MV-4-11 (cell line): ENCODE measurements around the gene ADIPOR2.
"Not testable (repeated sequence)": the region's sequence is repeated elsewhere in the genome, so short reads cannot be mapped to it uniquely, and the experiment has no call there.

Source experiments
- DNase-seq: peaks from one replicate; lab custom pipeline; 2025; lab: John Stamatoyannopoulos, UW

Gene ADIPOR2

DNA sequence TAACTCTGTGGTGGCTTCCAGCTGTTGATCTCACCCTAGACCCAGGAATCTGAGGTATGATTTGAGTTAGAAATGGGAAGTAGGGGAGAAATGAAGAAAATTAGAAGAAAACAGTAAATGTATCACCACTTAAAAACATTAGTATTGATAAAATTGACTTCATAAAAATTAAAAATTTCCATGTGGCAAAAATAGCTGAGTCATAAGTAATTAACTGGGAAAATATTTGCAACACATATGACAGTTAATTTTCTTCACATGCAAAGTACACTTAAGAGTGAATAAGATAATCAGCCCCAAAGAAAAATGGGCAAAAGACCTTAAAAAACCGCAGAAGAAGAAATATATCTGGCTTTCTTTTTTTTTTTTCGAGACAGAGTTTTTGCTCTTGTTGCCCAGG lies 25.5 kb upstream of the ADIPOR2 start:
- no peak for DNase-seq

DNA sequence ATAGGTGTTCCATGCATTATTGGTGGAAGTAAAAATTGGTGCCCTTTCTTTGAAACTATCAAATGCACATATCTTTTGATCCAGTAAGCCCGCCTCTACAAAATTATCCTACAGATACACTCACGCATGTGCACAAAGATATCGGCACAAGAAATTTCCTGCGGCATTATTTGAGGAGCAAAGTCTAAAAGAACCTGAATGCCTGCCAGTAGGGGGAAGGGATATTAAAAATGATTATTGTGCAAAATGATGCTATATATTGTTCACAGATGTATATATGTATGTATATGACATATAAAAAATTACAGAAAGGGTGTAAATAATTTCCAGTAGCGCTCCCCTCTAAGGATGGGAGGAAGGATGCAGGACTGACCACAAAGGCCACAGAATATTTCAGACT lies 24.7 kb upstream of the ADIPOR2 start:
- DNase-seq = no peak

DNA sequence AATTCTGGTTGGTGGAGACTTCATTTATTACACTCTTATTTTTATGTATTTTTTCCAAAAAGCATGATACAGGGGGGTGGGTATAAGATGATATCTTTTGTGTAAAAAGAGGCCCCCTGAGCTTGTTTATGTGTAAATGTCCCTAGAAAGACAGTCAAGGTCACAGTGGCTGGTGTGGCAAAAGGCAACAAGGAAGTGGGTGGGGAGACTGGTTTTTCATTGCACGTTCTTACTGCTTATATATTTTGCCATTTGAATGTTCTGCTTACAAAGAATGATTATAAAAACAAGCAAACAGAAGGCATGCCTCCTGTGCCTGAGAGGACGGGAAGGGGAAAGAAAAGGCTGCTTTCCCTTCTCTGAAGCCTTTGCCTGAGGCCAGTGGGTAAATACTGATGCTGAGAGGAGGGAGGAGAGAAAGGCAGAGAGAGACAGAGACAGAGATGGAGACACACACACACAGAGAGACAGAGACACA lies 24.1 kb upstream of the ADIPOR2 start:
- peak; percentile 50 for DNase-seq

DNA sequence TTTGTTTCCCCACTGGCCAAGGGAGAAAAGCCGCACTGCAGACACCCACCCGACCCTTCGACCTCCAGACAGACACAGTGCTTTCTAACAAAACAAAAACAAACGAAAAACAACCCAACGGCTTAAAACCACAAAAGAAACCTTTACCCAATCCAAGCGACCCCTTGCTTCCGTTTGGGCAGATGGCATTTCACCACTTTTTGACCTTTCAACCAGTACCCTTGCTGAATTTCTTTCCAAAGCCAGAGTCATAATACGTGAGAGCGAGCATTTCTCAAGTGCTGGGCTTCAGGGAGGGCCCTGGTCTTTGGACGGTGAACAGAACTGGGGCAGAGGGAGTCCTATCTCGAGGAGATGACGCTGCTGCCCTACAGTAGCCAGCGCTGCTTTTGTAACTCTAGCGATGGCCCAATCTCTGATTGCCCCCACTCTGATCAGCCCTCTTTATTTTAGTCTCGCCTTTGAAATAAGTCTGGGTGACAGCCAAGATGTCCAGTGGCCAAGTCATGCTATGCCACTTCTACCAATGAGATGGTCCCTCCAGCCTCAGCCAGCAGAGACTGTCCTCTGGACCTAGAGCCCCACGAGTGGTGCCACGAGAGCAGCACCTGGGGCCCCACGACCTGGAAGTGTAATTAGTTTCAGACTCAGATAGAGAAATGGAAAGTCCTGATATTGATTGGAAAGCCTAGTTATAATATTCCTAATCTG lies 21.9 kb upstream of the ADIPOR2 start:
- DNase-seq = peak; percentile 93

DNA sequence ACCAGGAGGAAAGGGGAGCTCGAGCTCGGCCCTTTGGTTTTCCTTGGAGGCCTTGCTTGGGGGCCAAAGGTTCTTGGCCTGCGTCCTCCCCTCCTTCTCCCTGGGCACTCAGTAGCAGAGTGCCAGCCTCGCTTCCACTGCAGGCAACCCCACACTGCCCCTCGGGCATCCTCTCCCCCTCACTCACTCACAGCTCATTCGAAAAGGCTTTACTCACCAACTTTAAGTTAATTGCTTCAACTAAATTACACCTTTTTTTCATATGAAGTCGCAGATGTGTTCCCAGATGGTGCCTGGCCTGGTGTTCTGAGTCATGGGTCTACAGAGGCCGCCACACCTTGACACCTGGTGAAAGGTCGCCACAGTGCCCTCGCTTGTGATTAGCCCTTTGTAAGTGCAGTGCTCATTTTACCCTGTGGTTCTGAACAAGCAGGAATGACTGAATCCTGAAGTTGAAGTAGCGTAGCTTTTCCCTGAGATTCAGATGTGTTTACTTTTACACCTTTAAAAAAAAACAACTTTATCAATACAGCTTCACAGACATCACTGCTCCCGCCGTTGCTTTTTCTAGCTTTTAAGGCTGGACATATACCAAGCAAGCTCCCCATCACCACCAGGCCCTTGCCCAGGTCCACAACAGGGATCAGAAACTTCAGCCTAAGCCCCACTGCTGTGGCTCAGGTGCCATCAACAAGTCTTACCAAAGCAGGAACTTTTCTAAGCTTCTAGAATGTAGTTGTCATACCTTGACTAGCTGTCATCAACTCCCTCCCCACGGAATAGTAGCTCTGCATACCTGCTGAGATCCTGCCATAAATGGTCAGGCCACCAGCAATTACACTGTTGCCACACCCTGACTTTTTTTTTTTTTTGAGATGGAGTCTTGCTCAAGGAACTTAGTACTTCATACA lies 20.3 kb upstream of the ADIPOR2 start:
- no peak for DNase-seq

DNA sequence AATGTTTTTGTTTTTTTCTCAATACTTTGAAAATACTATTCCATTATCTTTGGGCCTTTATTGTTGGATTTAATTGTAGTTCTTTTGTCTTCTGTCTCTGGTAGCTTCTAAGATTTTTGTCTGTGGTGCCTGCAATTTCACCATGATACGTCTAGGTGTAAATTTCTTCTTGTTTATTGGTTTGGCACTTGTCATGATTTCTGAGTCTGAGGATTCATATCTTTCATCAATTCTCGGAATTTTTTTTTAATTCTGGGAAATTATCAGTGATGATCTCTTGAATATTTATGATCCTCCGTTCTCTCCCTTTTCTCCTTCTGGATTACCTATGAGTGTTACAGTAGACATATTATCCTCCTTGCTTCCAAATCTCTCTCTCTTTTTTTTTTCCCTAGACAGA lies 14.8 kb upstream of the ADIPOR2 start:
- DNase-seq = no peak

DNA sequence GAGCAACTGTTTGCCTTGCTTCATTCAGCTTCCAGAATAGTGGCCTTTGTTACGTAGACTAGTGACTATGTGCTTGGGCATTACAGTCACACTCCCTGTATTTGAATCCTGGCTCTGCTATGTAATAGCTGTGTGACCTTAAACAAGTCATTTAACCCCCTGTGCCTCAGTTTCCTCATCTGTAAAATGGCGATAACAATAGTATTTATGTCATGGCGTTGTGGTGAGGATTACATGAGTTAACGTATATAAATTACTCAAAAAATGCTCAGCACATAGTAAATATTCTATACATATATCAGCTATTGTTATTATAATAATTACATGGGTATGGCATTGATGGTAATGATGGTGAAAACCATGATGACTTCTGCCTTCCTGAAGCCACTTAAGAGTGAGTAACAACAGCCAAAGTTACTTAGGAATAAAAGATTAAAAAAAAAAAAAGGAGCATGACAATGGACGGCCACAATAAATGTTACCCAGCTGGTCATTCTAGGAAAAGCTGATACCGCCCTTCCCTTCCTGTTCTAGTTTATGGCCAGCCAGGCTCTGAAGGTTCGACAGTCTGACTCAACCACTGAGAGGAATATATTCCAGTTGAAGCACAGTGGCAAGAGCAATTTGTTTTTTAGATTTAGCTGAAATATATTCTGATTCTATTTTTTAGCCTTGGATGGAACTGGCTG lies 9.9 kb upstream of the ADIPOR2 start:
- no peak for DNase-seq

DNA sequence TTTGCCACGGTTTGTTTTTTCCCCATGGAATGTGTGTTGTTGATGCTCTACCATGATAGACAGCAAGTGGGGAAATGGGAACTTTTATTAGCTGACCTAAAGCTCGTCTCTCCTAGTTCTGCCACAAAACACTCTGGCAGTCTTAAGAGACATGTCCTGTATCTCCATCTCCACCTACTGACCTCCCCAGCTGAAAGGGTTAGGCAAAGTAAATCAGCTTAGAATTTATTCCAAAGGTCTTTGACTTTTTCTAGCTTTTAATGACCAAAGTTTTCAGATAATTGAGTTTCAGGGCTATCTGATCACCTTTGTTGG lies 9.4 kb upstream of the ADIPOR2 start:
- no peak for DNase-seq

DNA sequence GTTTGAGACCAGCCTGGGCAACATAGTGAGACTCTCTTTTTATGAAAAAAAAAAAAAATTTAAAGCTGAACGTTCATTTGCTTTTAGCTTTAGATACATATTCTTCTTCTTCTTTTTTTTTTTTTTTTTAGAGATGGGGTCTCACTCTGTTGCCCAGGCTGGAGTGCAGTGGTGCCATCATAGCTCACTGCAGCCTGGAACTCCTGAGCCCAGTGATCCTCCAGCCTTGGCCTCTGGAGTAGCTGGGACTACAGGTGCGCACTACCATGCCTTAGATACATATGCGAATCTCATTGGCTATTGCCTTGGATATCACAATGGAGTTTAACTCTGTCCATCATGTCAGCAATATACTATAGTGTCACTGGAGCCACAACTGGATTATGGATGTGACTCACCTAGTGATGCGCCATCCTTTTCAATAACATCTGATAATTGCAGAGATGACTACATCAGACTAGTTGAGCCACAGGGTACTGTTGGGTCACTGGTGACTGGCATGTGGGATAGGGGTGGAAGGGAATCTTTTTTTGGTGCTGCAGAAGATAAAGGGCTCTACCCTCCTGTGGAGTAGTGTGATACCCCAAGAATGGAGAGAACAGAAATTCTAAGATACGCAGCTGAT lies 2.7 kb upstream of the ADIPOR2 start:
- DNase-seq = no peak

DNA sequence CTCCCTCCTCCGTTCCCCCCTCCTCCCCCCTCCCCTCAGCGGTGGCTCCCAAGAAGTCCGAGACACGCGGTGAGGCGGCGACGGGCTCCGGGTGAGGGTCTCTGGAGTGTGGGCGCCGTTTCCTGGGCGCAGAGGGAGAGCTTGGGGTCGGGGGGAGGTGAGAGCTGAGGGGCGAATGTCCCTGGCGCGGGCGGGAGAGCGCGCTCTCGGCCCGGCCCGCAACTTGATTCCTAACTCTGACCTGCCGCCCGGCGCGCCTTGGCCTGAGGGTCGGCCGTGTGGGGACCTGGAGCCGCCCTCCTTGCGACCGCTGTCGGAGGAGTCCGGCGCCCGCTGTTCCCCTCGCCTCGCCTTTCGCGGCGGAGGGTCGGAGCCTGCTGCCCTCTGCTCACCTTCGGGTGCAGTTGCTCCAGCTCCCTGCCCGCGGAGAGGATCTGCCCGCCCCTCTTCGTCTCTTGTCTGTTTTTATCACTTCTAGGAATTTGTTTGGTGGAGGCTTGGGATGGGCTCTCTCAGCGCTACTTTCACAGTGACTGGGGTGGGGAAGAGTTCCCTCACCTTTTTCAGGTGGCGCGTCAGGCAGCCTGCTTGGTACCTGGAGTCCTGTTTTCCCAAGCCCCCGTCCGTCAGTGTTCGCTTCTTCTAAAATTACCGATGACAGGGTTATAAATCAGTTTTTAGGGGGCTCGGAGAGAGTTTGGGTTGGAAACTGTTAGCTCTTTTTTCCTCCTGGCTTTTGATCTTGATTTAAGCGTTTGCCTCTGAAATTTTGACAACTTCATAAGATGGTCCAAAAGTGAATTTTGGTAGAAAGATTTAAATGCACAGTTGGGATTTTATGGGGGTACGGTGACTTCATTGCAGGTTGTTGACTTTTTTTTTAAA lies 495 bp downstream of the ADIPOR2 start:
- no peak for DNase-seq

DNA sequence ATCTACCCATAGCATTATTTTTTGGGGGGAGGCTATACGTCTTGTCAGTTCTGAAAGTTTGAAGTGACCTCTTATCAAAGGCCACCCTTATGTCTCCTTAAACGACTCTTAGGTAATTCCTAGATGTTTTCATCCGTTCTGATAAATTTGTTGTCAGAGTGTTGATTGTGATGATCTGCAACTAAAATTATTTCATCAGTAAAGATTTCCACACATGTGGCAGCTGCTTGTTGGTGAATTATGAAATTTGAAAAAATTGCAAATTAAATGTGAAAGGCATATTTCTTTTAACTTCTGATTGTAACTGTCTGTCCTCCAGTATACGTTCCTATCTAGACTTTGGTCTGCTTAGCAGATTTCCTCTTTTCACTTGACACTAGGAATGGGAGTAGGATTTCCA lies 1.4 kb downstream of the ADIPOR2 start:
- no peak for DNase-seq

DNA sequence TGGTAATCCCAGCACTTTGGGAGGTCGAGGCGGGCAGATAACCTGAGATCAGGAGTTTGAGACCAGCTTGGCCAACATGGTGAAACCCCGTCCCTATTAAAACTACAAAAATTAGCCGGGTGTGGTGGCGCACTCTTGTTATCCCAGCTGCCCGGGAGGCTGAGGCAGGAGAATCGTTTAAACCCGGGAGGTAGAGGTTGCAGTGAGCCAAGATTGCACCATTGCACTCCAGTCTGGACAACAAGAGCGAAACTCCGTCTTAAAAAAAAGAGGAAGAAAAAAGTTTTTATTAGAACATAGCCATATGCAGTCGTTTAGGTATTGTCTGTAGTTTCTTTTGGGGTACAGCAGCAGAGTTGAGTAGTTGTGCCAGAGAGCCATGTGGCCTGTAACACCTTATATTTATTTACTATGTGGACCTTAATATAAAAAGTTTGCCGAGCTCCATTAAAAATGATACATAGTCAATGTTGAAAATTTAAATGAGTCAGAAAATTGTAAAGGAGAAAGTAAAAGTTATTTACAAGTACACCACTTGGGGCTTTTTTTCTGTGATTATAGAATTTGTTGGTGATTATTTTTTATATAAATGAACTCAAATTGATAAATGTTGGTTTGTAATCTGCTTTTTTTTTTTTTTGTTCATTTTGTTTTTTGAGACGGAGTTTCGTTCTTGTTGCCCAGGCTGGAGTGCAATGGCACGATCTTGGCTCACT lies 2.2 kb downstream of the ADIPOR2 start:
- peak; percentile 92 for DNase-seq

DNA sequence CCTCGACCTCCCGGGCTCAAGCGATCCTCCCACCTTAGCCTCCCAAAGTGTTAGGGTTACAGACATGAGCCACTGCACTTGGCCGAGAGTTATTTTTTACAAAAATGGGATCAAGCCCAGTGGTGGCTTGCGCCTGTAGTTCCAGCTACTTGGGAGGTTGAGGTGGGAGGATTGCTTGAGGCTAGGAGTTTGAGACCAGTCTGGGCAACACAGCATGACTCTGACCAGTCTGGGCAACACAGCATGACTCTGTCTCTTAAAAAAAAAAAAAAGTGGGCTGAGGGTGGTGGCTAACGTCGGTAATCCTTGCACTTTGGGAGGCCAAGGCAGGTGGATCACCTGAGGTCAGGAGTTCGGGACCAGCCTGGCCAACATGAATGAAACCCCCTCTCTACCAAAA lies 4.2 kb downstream of the ADIPOR2 start:
- not testable (repeated sequence) for DNase-seq

DNA sequence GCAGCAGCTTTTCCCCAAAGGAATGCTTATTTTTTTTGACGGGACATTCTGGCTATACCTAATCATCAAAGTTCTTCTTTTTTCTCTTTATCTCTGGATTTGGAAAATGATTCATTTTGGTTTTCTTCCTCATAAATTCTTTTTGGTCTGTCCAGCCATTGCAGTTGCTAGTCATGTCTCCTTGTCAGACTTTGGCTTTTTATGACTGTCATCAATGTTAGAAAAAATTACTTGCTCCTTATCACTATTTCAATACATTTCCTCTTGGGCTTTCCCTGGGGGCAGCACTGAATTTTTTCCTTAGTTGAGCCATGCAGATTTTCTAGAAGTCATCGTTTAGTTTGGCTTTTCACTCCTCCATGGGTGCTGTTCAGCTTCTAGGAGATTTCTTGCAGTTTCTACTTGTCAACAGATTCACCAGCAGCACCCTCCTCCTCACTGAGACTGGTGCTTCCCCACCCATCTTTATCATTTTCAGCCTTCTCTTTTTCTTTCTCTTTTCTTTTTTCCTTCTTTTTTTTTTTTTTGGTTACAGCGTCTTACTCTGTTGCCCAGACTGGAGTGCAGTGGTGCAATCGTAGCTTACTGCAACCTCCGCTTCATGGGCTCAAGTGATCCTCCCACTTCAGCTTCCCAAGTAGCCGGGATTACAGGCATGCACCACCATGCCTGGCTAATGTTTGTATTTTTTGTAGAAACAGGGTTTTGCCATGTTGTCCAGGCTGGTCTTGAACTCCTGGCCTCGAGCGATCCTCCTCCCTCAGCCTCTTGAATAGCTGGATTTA lies 5.2 kb downstream of the ADIPOR2 start:
- DNase-seq = no peak

DNA sequence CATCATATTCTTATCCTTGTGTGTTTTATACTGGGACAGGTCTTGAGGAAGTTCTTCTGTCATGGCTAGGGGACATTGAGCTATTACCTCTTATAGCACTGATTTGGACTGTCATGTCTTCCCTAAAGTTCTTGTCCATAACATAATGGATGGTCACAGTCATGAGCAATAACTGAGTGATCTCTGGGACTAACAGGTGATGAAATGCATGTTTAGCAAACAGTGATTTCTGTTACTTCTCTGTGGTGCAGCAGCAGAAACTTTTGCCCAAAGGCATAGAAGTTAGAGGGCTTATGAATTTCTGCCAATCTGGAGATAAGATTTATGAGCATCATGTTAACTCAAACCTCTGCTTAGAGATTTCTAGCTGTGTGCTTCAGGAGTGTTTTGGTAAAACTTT lies 5.9 kb downstream of the ADIPOR2 start:
- DNase-seq = no peak

DNA sequence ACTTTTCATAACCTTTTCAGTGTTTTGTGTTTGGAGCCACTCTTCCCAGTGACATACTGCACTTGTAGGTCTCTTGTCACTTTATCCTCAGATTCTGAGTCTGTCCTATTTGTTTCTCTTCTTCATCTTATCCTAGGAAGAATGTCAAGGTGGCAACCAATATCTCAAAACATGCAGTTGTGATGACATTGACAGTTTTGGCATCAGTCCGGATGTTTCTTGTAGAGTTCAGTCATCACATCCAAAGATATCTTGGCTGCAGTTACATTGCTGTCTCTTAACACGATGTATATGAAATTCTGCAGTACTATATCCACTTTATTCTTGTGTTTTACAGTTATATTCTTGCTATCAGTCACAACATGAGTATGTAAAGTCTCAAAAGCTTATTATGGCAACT lies 6.4 kb downstream of the ADIPOR2 start:
- DNase-seq = no peak

DNA sequence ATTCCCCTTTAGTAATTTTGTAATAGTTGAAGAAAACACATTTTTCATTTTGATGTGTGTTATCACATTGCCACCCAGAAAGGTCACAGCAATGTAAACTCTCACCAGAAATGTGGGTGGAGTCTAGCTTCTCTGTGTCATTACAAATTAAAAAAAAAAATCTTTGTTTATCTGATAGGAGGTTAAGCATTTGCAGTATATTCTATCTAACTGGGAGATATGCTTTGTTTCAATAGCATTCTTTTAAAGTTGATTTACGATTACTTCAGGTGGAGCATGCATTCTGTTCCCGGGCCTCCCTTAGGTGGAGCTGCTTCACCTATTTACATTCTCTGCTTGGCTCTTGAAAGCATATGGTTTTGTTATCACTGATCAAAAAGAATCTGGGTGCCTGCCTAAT lies 7.8 kb downstream of the ADIPOR2 start:
- no peak for DNase-seq

DNA sequence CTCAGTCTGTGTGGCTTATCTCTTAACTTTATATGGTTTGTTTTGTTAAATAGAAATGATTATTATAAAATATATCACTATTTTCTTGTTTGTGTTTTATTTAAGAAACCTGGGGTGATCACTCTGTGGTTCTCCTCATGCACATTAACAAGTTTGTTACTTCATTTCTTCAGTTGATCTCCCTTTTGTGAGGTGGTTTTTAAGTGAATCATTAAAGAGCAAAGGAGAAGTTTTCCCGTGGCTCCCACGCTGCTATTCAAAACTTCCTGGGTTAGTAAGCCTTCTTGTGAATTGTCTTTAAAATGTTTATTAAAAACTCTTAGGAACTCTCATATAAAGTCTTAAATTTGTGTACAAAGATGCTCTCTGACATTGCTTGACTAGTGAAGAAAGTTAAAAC lies 11.8 kb downstream of the ADIPOR2 start:
- no peak for DNase-seq

DNA sequence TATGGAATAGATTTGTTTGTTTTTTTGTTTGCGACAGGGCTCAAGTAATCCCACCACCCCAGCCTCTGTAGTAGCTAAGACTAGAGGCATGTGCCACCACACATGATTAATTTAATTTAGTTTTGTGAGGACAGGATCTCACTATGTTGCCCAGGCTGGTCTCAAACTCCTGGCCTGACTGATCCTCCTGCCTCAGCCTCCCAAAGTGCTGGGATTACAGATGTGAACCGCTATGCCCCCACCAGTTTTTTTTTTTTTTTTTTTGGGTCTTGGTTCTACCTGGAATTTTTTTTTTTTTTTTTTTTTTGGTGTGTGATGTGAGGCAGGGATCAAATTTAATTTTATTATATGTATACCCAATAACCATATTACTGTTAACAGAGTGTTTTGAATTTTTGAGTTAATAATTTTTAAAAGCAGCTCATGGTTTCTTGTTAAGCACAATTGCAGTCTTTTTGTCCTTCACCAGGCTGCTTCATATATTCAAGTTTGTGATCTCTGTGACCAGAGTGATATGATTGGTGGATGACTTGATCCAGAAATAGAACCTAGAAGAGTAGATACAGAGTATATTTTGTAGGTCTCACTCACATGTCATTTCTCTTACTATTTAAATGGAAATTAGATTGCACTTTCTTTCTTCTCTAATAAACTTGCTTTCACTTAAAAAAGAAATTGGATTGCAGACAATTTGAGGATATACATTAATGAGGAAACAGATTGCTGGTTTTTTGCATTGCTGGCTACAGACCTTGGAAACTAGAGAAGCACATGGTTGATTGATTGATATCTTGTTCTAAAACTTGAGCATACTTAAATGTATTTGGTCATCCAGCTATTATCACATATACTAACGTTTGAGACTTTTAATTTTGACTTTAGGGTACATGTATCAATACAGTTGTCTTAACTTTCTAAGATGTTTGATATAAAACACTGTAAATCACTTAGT lies 13.2 kb downstream of the ADIPOR2 start:
- no peak for DNase-seq
